Activated T-helper 1 cell treated with anti-CD3 and anti-CD28 coated beads, Interleukin-2, amount 50 U/mL, for 16 hours (primary cell): Measurements from ENCODE around the gene HIBCH.
"Not testable (repeated sequence)": the region's sequence is repeated elsewhere in the genome, so short reads cannot be mapped to it uniquely, and the experiment has no call there.

Source experiments
- DNase-seq, 2 donors: peaks; one replicate each; pipeline ENCODE4 v3.0.0-alpha.2; 2020; ENCODE audit warnings: low read depth in 1 of 2, low spot score in 1 of 2

HIBCH gene

GRCh38 chr2:190343536-190344275 is 24.1 kb upstream of the HIBCH start, which contains the start of gene INPP1:
Gene INPP1 (plus strand): TSS chr2:190343589. CDS start chr2:190360103, 16,514 bp downstream.
- DNase-seq, result no peak

- DNase-seq, result no peak
These were observed 23.5 kb upstream of the HIBCH start for GRCh38 chr2:190343089-190343535.

GRCh38 chr2:190342611-190343010 is 23.0 kb upstream of the HIBCH start:
- no peak for DNase-seq

GRCh38 chr2:190340369-190340768 is 20.7 kb upstream of the HIBCH start:
- no peak for DNase-seq

GRCh38 chr2:190339394-190339793 is 19.8 kb upstream of the HIBCH start:
- DNase-seq, result no peak

- DNase-seq, result no peak
These were observed 18.8 kb upstream of the HIBCH start for GRCh38 chr2:190338453-190338852.

- no peak for DNase-seq
These were observed 16.8 kb upstream of the HIBCH start for GRCh38 chr2:190336420-190336819.

GRCh38 chr2:190335584-190335983 is 16.0 kb upstream of the HIBCH start:
- not testable (repeated sequence) for DNase-seq

- DNase-seq, result no peak
These were observed 15.6 kb upstream of the HIBCH start for GRCh38 chr2:190335225-190335559.

- DNase-seq, result no peak
These were observed 15.0 kb upstream of the HIBCH start for GRCh38 chr2:190334479-190335224.

- DNase-seq, result no peak
These were observed 14.3 kb upstream of the HIBCH start for GRCh38 chr2:190333928-190334327.

GRCh38 chr2:190333395-190333794 is 13.8 kb upstream of the HIBCH start:
- DNase-seq, result no peak

- no peak for DNase-seq
These were observed 9.0 kb upstream of the HIBCH start for GRCh38 chr2:190328573-190329147.

- DNase-seq, result no peak
These were observed 8.4 kb upstream of the HIBCH start for GRCh38 chr2:190327867-190328572.

- no peak for DNase-seq
These were observed 6.0 kb upstream of the HIBCH start for GRCh38 chr2:190325588-190325987.

- DNase-seq, result no peak
These were observed 3.8 kb upstream of the HIBCH start for GRCh38 chr2:190323406-190323805.

- DNase-seq, result no peak
These were observed 1.1 kb upstream of the HIBCH start for GRCh38 chr2:190320696-190321095.

- no peak for DNase-seq
These were observed 583 bp downstream of the HIBCH start for GRCh38 chr2:190318931-190319554.

- DNase-seq, result no peak
These were observed 1.1 kb downstream of the HIBCH start for GRCh38 chr2:190318514-190318913.

- no peak for DNase-seq
These were observed 4.4 kb downstream of the HIBCH start for GRCh38 chr2:190315273-190315672.

- DNase-seq, result no peak
These were observed 5.7 kb downstream of the HIBCH start for GRCh38 chr2:190313880-190314279.
